H1 (cell line): ENCODE measurements around the gene TTYH2. TPM values are rescaled to one million over a fixed set of nuclear protein-coding genes. Genes with fewer than 3 reads are reported as not detected.

Source experiments
- CTCF ChIA-PET: fragments of 300-600 bp; sonication (Branson Sonifier 250); formaldehyde crosslinking; loops from one replicate; lab custom pipeline; 2021; ENCODE audit not compliant: partially characterized antibody; lab: Charles Lee
- POLR2A ChIA-PET: fragments of 300-600 bp; sonication (Branson Sonifier 250); formaldehyde crosslinking; loops from one replicate; lab custom pipeline; 2021; ENCODE audit warnings: inconsistent platforms; ENCODE audit not compliant: partially characterized antibody; lab: Charles Lee
- DNase-seq, 2 experiments: peaks; one replicate each; pipeline versions ENCODE4 v3.0.0 to v3.0.0-alpha.2; 2010 to 2022; ENCODE audit warnings: low spot score in 2 of 2, low read depth in 1 of 2, mixed read lengths in 1 of 2
- FAIRE-seq: peaks from 2 replicates; lab custom pipeline; 2011; peaks lifted over from hg19 to GRCh38; lab: Jason Lieb, UNC
- H2AFZ ChIP-seq: 2 replicates; pipeline ENCODE4 v1.8.1; 2012; ENCODE audit warnings: low read length, inconsistent platforms
- H2AK5ac ChIP-seq: 2 replicates; pipeline ENCODE4 v1.6.1; 2013; ENCODE audit warnings: low read depth, low read length
- H2BK120ac ChIP-seq: replicated peaks from 2 replicates; pipeline ENCODE3; 2013; ENCODE audit warnings: low read depth, low read length, inconsistent platforms
- H2BK12ac ChIP-seq: 2 replicates; pipeline ENCODE4 v1.6.1; 2013; ENCODE audit warnings: low read depth, low read length
- H2BK15ac ChIP-seq: 2 replicates; pipeline ENCODE4 v1.6.1; 2013; ENCODE audit warnings: low read length
- H2BK20ac ChIP-seq: 2 replicates; pipeline ENCODE4 v1.6.1; 2013; ENCODE audit warnings: low read length
- H2BK5ac ChIP-seq: 2 replicates; pipeline ENCODE4 v1.6.1; 2013; ENCODE audit warnings: low read depth, low read length
- H3K14ac ChIP-seq: 2 replicates; pipeline ENCODE4 v1.6.1; 2013; ENCODE audit warnings: inconsistent platforms; ENCODE audit not compliant: insufficient read length
- H3K18ac ChIP-seq: 2 replicates; pipeline ENCODE4 v1.6.1; 2013; ENCODE audit warnings: low read length; ENCODE audit errors: extremely low read depth
- H3K23ac ChIP-seq: 2 replicates; pipeline ENCODE4 v1.6.1; 2013; ENCODE audit warnings: inconsistent platforms; ENCODE audit not compliant: insufficient read length
- H3K23me2 ChIP-seq: 2 replicates; pipeline ENCODE4 v1.6.1; 2013; ENCODE audit warnings: low read depth, low read length
- H3K27ac ChIP-seq: 2 replicates; pipeline ENCODE4 v1.6.1; 2011; ENCODE audit warnings: low read depth, low read length, inconsistent platforms
- H3K27me3 ChIP-seq, 4 experiments: replicated peaks in 1 of 4; 1 replicate in 1 of 4; 2 replicates in 3 of 4; pipeline versions ENCODE4 v1.6.1 to v1.8.1; 2011 to 2013; ENCODE audit warnings: low read length in 3 of 4, mild to moderate bottlenecking in 3 of 4, inconsistent platforms in 2 of 4, mixed read lengths in 2 of 4, moderate library complexity in 1 of 4; ENCODE audit not compliant: control insufficient read depth in 3 of 4, insufficient read depth in 3 of 4; ENCODE audit errors: extremely low read depth in 1 of 4
- H3K36me3 ChIP-seq, 4 experiments: 2 replicates each; pipeline versions ENCODE4 v1.6.1 to v1.8.1; 2011 to 2013; ENCODE audit warnings: mild to moderate bottlenecking in 4 of 4, low read length in 3 of 4, moderate library complexity in 2 of 4, control low read depth in 1 of 4, inconsistent platforms in 1 of 4; ENCODE audit not compliant: insufficient read depth in 4 of 4, control insufficient read depth in 2 of 4
- H3K4ac ChIP-seq: replicated peaks from 2 replicates; pipeline ENCODE3; 2013; ENCODE audit warnings: low read length, low read depth, mixed read lengths, inconsistent platforms; ENCODE audit not compliant: insufficient read length
- H3K4me1 ChIP-seq, 4 experiments: replicated peaks in 1 of 4; 1 replicate in 1 of 4; 2 replicates in 3 of 4; pipeline versions ENCODE4 v1.6.1 to v1.8.1; 2011 to 2013; ENCODE audit warnings: low read length in 3 of 4, inconsistent platforms in 2 of 4, mixed read lengths in 1 of 4; ENCODE audit not compliant: insufficient read depth in 4 of 4, control insufficient read depth in 3 of 4
- H3K4me2 ChIP-seq, 2 experiments: 2 replicates each; pipeline versions ENCODE4 v1.6.1 to v1.8.1; 2011 to 2013; ENCODE audit warnings: low read depth in 2 of 2, low read length in 2 of 2, control low read depth in 1 of 2, inconsistent platforms in 1 of 2, mild to moderate bottlenecking in 1 of 2; ENCODE audit not compliant: insufficient read depth in 1 of 2
- H3K4me3 ChIP-seq, 4 experiments: fragments of 200-600, 300-600 bp in 1 of 4; sonication (generic), shearing (Covaris generic), sonication (Bioruptor Twin) in 1 of 4; 2 replicates each; pipeline versions ENCODE4 v1.5.1 to v1.8.1; 2011 to 2016; ENCODE audit warnings: low read length in 4 of 4, low read depth in 3 of 4, control low read depth in 2 of 4, inconsistent platforms in 2 of 4, mild to moderate bottlenecking in 2 of 4, mixed read lengths in 1 of 4, moderate library complexity in 1 of 4; ENCODE audit not compliant: insufficient read depth in 2 of 4; ENCODE audit errors: extremely low read depth in 1 of 4
- H3K56ac ChIP-seq: replicated peaks from 2 replicates; pipeline ENCODE3; 2013; ENCODE audit warnings: low read depth, mild to moderate bottlenecking, mixed read lengths, low read length, inconsistent platforms; ENCODE audit not compliant: insufficient read length
- H3K79me1 ChIP-seq: 2 replicates; pipeline ENCODE4 v1.6.1; 2013; ENCODE audit warnings: low read depth, low read length, control low read depth
- H3K79me2 ChIP-seq, 2 experiments: 2 replicates each; pipeline versions ENCODE4 v1.6.1 to v1.8.1; 2012 to 2013; ENCODE audit warnings: low read length in 2 of 2, mild to moderate bottlenecking in 2 of 2, inconsistent platforms in 1 of 2; ENCODE audit not compliant: insufficient read depth in 2 of 2, control insufficient read depth in 1 of 2
- H3K9ac ChIP-seq, 4 experiments: replicated peaks in 1 of 4; 1 replicate in 1 of 4; 2 replicates in 3 of 4; pipeline versions ENCODE4 v1.6.1 to v1.8.1; 2011 to 2013; ENCODE audit warnings: low read depth in 3 of 4, low read length in 3 of 4, control low read depth in 2 of 4, mild to moderate bottlenecking in 2 of 4, moderate library complexity in 2 of 4, inconsistent platforms in 1 of 4; ENCODE audit errors: extremely low read depth in 1 of 4
- H3K9me3 ChIP-seq, 2 experiments: 2 replicates each; pipeline versions ENCODE4 v1.6.1 to v1.8.1; 2012 to 2013; ENCODE audit warnings: mild to moderate bottlenecking in 2 of 2, moderate library complexity in 2 of 2, control low read depth in 1 of 2, inconsistent platforms in 1 of 2, low read depth in 1 of 2, low read length in 1 of 2, mixed read lengths in 1 of 2; ENCODE audit not compliant: insufficient read depth in 2 of 2
- H4K20me1 ChIP-seq, 2 experiments: replicated peaks in 1 of 2; 2 replicates each; pipeline versions ENCODE3 to v1.8.1; 2011 to 2013; ENCODE audit warnings: inconsistent platforms in 2 of 2, low read length in 2 of 2, mild to moderate bottlenecking in 1 of 2; ENCODE audit not compliant: insufficient read depth in 2 of 2, control insufficient read depth in 1 of 2
- H4K5ac ChIP-seq: 2 replicates; pipeline ENCODE4 v1.6.1; 2013; ENCODE audit warnings: low read length, low read depth, mixed read lengths, inconsistent platforms; ENCODE audit not compliant: insufficient read length
- H4K8ac ChIP-seq: 2 replicates; pipeline ENCODE4 v1.8.0; 2013; ENCODE audit warnings: mild to moderate bottlenecking, moderate library complexity, low read length, inconsistent platforms; ENCODE audit not compliant: insufficient read depth; ENCODE audit errors: extremely low read depth
- H4K91ac ChIP-seq: replicated peaks from 2 replicates; pipeline ENCODE3; 2013; ENCODE audit warnings: low read length, mixed read lengths, inconsistent platforms; ENCODE audit not compliant: insufficient read length
- GABPA ChIP-seq: IDR thresholded peaks from 2 replicates; pipeline ENCODE4 v1.6.1; 2011; ENCODE audit warnings: mild to moderate bottlenecking, low read length, moderate library complexity, borderline replicate concordance; ENCODE audit not compliant: insufficient read depth
- PHF8 ChIP-seq: fragments of 200-600 bp; sonication (generic); conservative IDR thresholded peaks from 2 replicates; pipeline ENCODE4 v1.7.1; 2012; ENCODE audit warnings: low read depth, mild to moderate bottlenecking, inconsistent platforms, low read length, moderate library complexity
- WGBS, 2 experiments: shearing (Covaris generic) in 1 of 2; methylation state at CpG; one replicate each; pipeline versions ENCODE4 v1.1.6 to v1.1.7; 2013 to 2015; ENCODE audit warnings: low lambda C conversion rate in 2 of 2, mixed read lengths in 2 of 2, inconsistent platforms in 1 of 2, low coverage in 1 of 2, missing lambda C conversion rate in 1 of 2; ENCODE audit not compliant: insufficient replicate concordance in 2 of 2, insufficient coverage in 1 of 2, insufficient read length in 1 of 2; ENCODE audit errors: extremely low coverage in 1 of 2, missing lambda C conversion rate in 1 of 2; 5-methylcytosine and 5-hydroxymethylcytosine counted together
- polyA plus RNA-seq, 7 experiments: library from polyadenylated mRNA; depleted of rRNA in 3 of 7; stranded (reverse) in 5 of 7; unstranded in 2 of 7; fragments of >200 nt in 5 of 7; fragments of 200-250 nt in 2 of 7; gene quantifications; 1 replicate in 5 of 7; 2 replicates in 1 of 7; 4 replicates in 1 of 7; pipeline versions ENCODE4 v1.2.1 to v1.2.3, GENCODE V29; 2011 to 2013; ENCODE audit warnings: missing spikeins in 2 of 7, mixed read lengths in 2 of 7
- total RNA-seq: library from RNA; stranded (reverse); fragmentation: NEBNext Ultra II Directional; extraction: Animal tissue kit (Norgen Biotek cat#: 25700); gene quantifications from 2 replicates; pipeline ENCODE4 v1.2.1, GENCODE V29; 2021

TTYH2 gene
- total and polyA plus RNA-seq, 2 of the 8 experiments (the other 6 are each of a cell fraction or from before 2014, with no cell fraction given) = 3.2 to 9.2 TPM

- Histone ChIP-seq H2BK5ac (no peak overlapping the region), H3K27ac (no peak overlapping the region), H3K9ac (no peak overlapping the region), H3K27me3 (no peaks in the 10 kb centered on the region), H3K23ac (no peak overlapping the region), H3K14ac (no peak overlapping the region), H3K9me3 (no peaks in the 10 kb centered on the region), H3K79me1 (no peaks in the 10 kb centered on the region; the same call in 1 of the 2 replicates), H3K4ac (no peak overlapping the region), H3K23me2 (no peaks in the 10 kb centered on the region)
- no peak for DNase-seq
- TF ChIP-seq PHF8 (no peak), GABPA (no peak)
- TF ChIP-seq, all 59 proteins: peak for 0
- H4K5ac ChIP-seq = no peak overlapping the region
- no peaks in the 10 kb centered on the region for H3K4me1 ChIP-seq
- no peak overlapping the region for H2BK20ac ChIP-seq
- H3K4me2 ChIP-seq = no peak overlapping the region
- H4K20me1 ChIP-seq = peaks cover 0 to 1% of the 10 kb centered on the region in 2 experiments
- no peak for FAIRE-seq
- no peak overlapping the region for H2AFZ ChIP-seq
- no peak overlapping the region for H3K4me3 ChIP-seq
- H3K79me2 ChIP-seq = no peaks in the 10 kb centered on the region
- no peak overlapping the region for H4K91ac ChIP-seq
- CTCF ChIA-PET = interaction anchor here (0.8 to 1.5 kb wide), 5 partner anchors 11 to 64 kb away, joined by 3 to 6 read pairs (median 3); no protein-coding TSS in a partner anchor
- POLR2A ChIA-PET = interaction anchor here (1.0 to 4.0 kb wide), 2 partner anchors 16 to 373 kb away, joined by 3 to 19 read pairs; partner anchors contain the start of gene RPL38
- H2BK120ac ChIP-seq = no peak overlapping the region
- no peaks in the 10 kb centered on the region for H3K36me3 ChIP-seq
- H3K56ac ChIP-seq = no peak overlapping the region
- H2BK12ac ChIP-seq = no peak overlapping the region
- no peak overlapping the region for H2BK15ac ChIP-seq
- H2AK5ac ChIP-seq = no peak overlapping the region
- no peak overlapping the region for H4K8ac ChIP-seq
- H3K18ac ChIP-seq = no peak overlapping the region
- WGBS, 2 experiments = 91% methylated on average over 2 of the region's 2 CpGs; no CpG with 5 or more reads in 1 of the 2 experiments
These were observed 6.8 kb downstream of the TTYH2 start for GRCh38 chr17:74220219-74220618.
